D721Med (cell line): ENCODE measurements around the gene UBE2U.

Experiments
- DNase-seq: peaks from one replicate; pipeline ENCODE4 v3.0.0; 2011; ENCODE audit warnings: low spot score; ENCODE audit not compliant: insufficient read length
- FAIRE-seq: peaks from 2 replicates; lab custom pipeline; 2011; peaks lifted over from hg19 to GRCh38; lab: Jason Lieb, UNC
- CTCF ChIP-seq: IDR thresholded peaks from 2 replicates; pipeline ENCODE4 v1.5.1; 2012; ENCODE audit warnings: mild to moderate bottlenecking, control low read depth; ENCODE audit not compliant: insufficient read depth; ENCODE audit errors: missing control alignments

UBE2U gene

GRCh38 chr1:64166629-64167028, 36.8 kb upstream of the UBE2U start:
- no peak for DNase-seq
- FAIRE-seq: no peak
- TF ChIP-seq CTCF: no peak

- FAIRE-seq: no peak
- TF ChIP-seq CTCF: no peak
- DNase-seq: no peak
Measured at GRCh38 chr1:64167176-64167575, 36.2 kb upstream of the UBE2U start.

GRCh38 chr1:64171246-64171645, 32.2 kb upstream of the UBE2U start:
- DNase-seq (no peak), FAIRE-seq (no peak)
- TF ChIP-seq CTCF: no peak

GRCh38 chr1:64171797-64172281, 31.6 kb upstream of the UBE2U start:
- no peak for FAIRE-seq
- no peak for DNase-seq
- TF ChIP-seq CTCF: no peak

GRCh38 chr1:64172458-64172983, 30.9 kb upstream of the UBE2U start:
- no peak for TF ChIP-seq CTCF
- no peak for FAIRE-seq
- no peak for DNase-seq

GRCh38 chr1:64173336-64173940, 30.0 kb upstream of the UBE2U start:
- FAIRE-seq: no peak
- no peak for DNase-seq
- TF ChIP-seq CTCF: no peak

GRCh38 chr1:64175639-64176038, 27.8 kb upstream of the UBE2U start:
- no peak for FAIRE-seq
- no peak for TF ChIP-seq CTCF
- no peak for DNase-seq
